Thyroid gland (tissue), 4 donors: Measurements from ENCODE around the gene TMEM191C. TPM values are rescaled to one million over a fixed set of nuclear protein-coding genes. Genes with fewer than 3 reads are reported as not detected.
"Not testable (repeated sequence)": the region's sequence is repeated elsewhere in the genome, so short reads cannot be mapped to it uniquely, and the experiment has no call there.

Experiments
- DNase-seq, 2 donors: peaks; one replicate each; pipeline ENCODE4 v3.0.0-alpha.2; 2019
- H3K27ac ChIP-seq, 3 donors: fragments of 200-600 bp; sonication (generic); 1 replicate in 2 of 3; 2 replicates in 1 of 3; pipeline ENCODE4 v1.5.1; 2016 to 2019; ENCODE audit warnings: mild to moderate bottlenecking in 1 of 3, moderate library complexity in 1 of 3
- H3K27me3 ChIP-seq: fragments of 200-600 bp; sonication (generic); one replicate; pipeline ENCODE4 v1.5.1; 2019
- H3K36me3 ChIP-seq, 2 donors: fragments of 200-600 bp; sonication (generic); one replicate each; pipeline ENCODE4 v1.5.1; 2016 to 2019
- H3K4me1 ChIP-seq, 2 donors: fragments of 200-600 bp; sonication (generic); one replicate each; pipeline ENCODE4 v1.5.1; 2017 to 2019
- H3K4me3 ChIP-seq, 3 donors: fragments of 200-600 bp; sonication (generic); replicated peaks in 1 of 3; 1 replicate in 2 of 3; 2 replicates in 1 of 3; pipeline ENCODE4 v1.5.1; 2016; ENCODE audit warnings: mild to moderate bottlenecking in 1 of 3
- H3K9me3 ChIP-seq: fragments of 200-600 bp; sonication (generic); one replicate; pipeline ENCODE4 v1.5.1; 2017
- WGBS, 2 donors: methylation state at CpG; one replicate each; pipeline ENCODE4 v1.1.5; 2017; 5-methylcytosine and 5-hydroxymethylcytosine counted together
- intact Hi-C: fragments of 100-400 bp; cut with DNase I; formaldehyde crosslinking; loops from one replicate; pipeline ENCODE4 v1.15.1; 2023
- total RNA-seq, 4 donors: library from RNA; depleted of rRNA; stranded (reverse); fragments of >200 nt; gene quantifications; one replicate each; pipeline ENCODE4 v1.2.3, GENCODE V29; 2016

TMEM191C gene
- total RNA-seq = 1 to 10 TPM in 1 of 4 donors, under 1 TPM in 3; 0.20 to 3.9 (median 0.91) TPM

- intact Hi-C loops, H3K36me3 ChIP-seq, H3K27me3 ChIP-seq, DNase-seq, H3K27ac ChIP-seq, H3K9me3 ChIP-seq, H3K4me1 ChIP-seq: not testable (repeated sequence)
- WGBS, 2 donors = no CpG with 5 or more reads among the region's 74 CpGs
- H3K4me3 ChIP-seq = peak within 1 kb of the TSS in 1 of 3 donors; percentile 21
These were observed at the start of gene TMEM191C for GRCh38 chr22:21467337-21468193. Gene TMEM191C, plus strand, starts transcription at chr22:21467387. Its CDS starts 73 bp downstream, at chr22:21467460.

- H3K4me1 ChIP-seq, H3K9me3 ChIP-seq, H3K4me3 ChIP-seq, H3K27ac ChIP-seq, intact Hi-C loops, H3K27me3 ChIP-seq, H3K36me3 ChIP-seq: not testable (repeated sequence)
- no CpG with 5 or more reads among the region's 33 CpGs for WGBS, 2 donors
- peak; percentile 25 to 28 for DNase-seq
These were observed 49.3 kb upstream of the TMEM191C start for GRCh38 chr22:21417853-21418252.

GRCh38 chr22:21418974-21419638 lies 48.1 kb upstream of the TMEM191C start:
- peak; percentile 1 for DNase-seq
- H3K27me3 ChIP-seq, H3K9me3 ChIP-seq, H3K4me3 ChIP-seq, H3K4me1 ChIP-seq, intact Hi-C loops, H3K27ac ChIP-seq, H3K36me3 ChIP-seq: not testable (repeated sequence)
- 65 to 76% methylated on average over 4 of the region's 15 CpGs for WGBS, 2 donors

GRCh38 chr22:21420180-21420763 lies 46.9 kb upstream of the TMEM191C start:
- 41% methylated on average over 4 to 5 of the region's 19 CpGs for WGBS, 2 donors
- H3K27ac ChIP-seq, H3K4me3 ChIP-seq, H3K36me3 ChIP-seq, H3K27me3 ChIP-seq, H3K9me3 ChIP-seq, intact Hi-C loops, H3K4me1 ChIP-seq: not testable (repeated sequence)
- peak in 1 of 2 donors; percentile 0 for DNase-seq

GRCh38 chr22:21424084-21424709 lies 43.0 kb upstream of the TMEM191C start:
- H3K4me3 ChIP-seq, H3K36me3 ChIP-seq, H3K9me3 ChIP-seq, intact Hi-C loops, H3K27me3 ChIP-seq, DNase-seq, H3K27ac ChIP-seq, H3K4me1 ChIP-seq: not testable (repeated sequence)
- no CpG with 5 or more reads among the region's 12 CpGs for WGBS, 2 donors

- H3K4me3 ChIP-seq, intact Hi-C loops, DNase-seq, H3K27ac ChIP-seq, H3K4me1 ChIP-seq, H3K36me3 ChIP-seq, H3K27me3 ChIP-seq, H3K9me3 ChIP-seq: not testable (repeated sequence)
- WGBS, 2 donors = no CpG with 5 or more reads among the region's 15 CpGs
These were observed 32.6 kb upstream of the TMEM191C start for GRCh38 chr22:21434378-21435233.

GRCh38 chr22:21435998-21436810 lies 31.0 kb upstream of the TMEM191C start:
- WGBS, 2 donors = no CpG with 5 or more reads among the region's 12 CpGs
- H3K9me3 ChIP-seq, H3K27me3 ChIP-seq, H3K36me3 ChIP-seq, H3K27ac ChIP-seq, H3K4me3 ChIP-seq, H3K4me1 ChIP-seq, intact Hi-C loops: not testable (repeated sequence)
- DNase-seq = peak; percentile 20 to 34

- DNase-seq = peak in 1 of 2 donors; percentile 1
- H3K4me3 ChIP-seq, H3K27me3 ChIP-seq, H3K36me3 ChIP-seq, H3K27ac ChIP-seq, H3K4me1 ChIP-seq, H3K9me3 ChIP-seq, intact Hi-C loops: not testable (repeated sequence)
- 91 to 100% methylated on average over 2 to 3 of the region's 6 CpGs for WGBS, 2 donors
These were observed 29.2 kb upstream of the TMEM191C start for GRCh38 chr22:21438013-21438412.

- intact Hi-C loops, H3K4me3 ChIP-seq, H3K36me3 ChIP-seq, DNase-seq, H3K27ac ChIP-seq, H3K27me3 ChIP-seq, H3K9me3 ChIP-seq: not testable (repeated sequence)
- no CpG with 5 or more reads among the region's 10 CpGs for WGBS, 2 donors
- H3K4me1 ChIP-seq = peaks cover 13 to 14% of the 10 kb centered on the region in 2 donors
These were observed 27.1 kb upstream of the TMEM191C start for GRCh38 chr22:21440018-21440636.

- H3K4me3 ChIP-seq, H3K27me3 ChIP-seq, H3K36me3 ChIP-seq, intact Hi-C loops, DNase-seq, H3K27ac ChIP-seq, H3K9me3 ChIP-seq: not testable (repeated sequence)
- no CpG with 5 or more reads among the region's 16 CpGs for WGBS, 2 donors
- peaks cover 13 to 14% of the 10 kb centered on the region in 2 donors for H3K4me1 ChIP-seq
These were observed 26.5 kb upstream of the TMEM191C start for GRCh38 chr22:21440676-21441075.

- peak in 1 of 2 donors; percentile 1 for DNase-seq
- H3K27ac ChIP-seq = peak overlapping the region in 1 of 3 donors; percentile 60
- peaks cover 11 to 12% of the 10 kb centered on the region in 2 donors for H3K36me3 ChIP-seq
- H3K9me3 ChIP-seq, intact Hi-C loops, H3K27me3 ChIP-seq, H3K4me3 ChIP-seq: not testable (repeated sequence)
- no CpG with 5 or more reads among the region's 6 CpGs for WGBS, 2 donors
- peaks cover 13 to 14% of the 10 kb centered on the region in 2 donors for H3K4me1 ChIP-seq
These were observed 26.0 kb upstream of the TMEM191C start for GRCh38 chr22:21441170-21441569.
